DND-41 (cell line): Measurements from ENCODE around the gene ZNF654.

Experiments
- CTCF ChIP-seq: IDR thresholded peaks from 2 replicates; pipeline ENCODE4 v1.5.1; 2012; ENCODE audit warnings: borderline replicate concordance, low read length, moderate library complexity, mild to moderate bottlenecking; ENCODE audit not compliant: poor library complexity, severe bottlenecking; ENCODE audit errors: extremely low read depth
- EZH2 ChIP-seq: IDR thresholded peaks from 3 replicates; pipeline ENCODE4 v1.6.1; 2012; ENCODE audit warnings: borderline replicate concordance, low read depth, mild to moderate bottlenecking, moderate library complexity, low read length, inconsistent platforms; ENCODE audit not compliant: severe bottlenecking

GRCh38 chr3:88166419-88166971 is 107.4 kb downstream of the ZNF654 start:
- TF ChIP-seq CTCF (no peak), EZH2 (no peak)
